GM18502 (cell line): ENCODE results near the gene USP28.
A peak's percentile ranks its signal among the peaks of the same experiment; 100 is the strongest.
"Not testable (repeated sequence)": the region's sequence is repeated elsewhere in the genome, so short reads cannot be mapped to it uniquely, and the experiment has no call there.

Experiments used
- ATAC-seq: cut with Tn5 transposase; IDR thresholded peaks from one replicate; pipeline ENCODE4 v1.9.1; 2021; ENCODE audit warnings: mild to moderate bottlenecking; ENCODE audit not compliant: unreplicated experiment, poor library complexity

USP28 gene, protein sequence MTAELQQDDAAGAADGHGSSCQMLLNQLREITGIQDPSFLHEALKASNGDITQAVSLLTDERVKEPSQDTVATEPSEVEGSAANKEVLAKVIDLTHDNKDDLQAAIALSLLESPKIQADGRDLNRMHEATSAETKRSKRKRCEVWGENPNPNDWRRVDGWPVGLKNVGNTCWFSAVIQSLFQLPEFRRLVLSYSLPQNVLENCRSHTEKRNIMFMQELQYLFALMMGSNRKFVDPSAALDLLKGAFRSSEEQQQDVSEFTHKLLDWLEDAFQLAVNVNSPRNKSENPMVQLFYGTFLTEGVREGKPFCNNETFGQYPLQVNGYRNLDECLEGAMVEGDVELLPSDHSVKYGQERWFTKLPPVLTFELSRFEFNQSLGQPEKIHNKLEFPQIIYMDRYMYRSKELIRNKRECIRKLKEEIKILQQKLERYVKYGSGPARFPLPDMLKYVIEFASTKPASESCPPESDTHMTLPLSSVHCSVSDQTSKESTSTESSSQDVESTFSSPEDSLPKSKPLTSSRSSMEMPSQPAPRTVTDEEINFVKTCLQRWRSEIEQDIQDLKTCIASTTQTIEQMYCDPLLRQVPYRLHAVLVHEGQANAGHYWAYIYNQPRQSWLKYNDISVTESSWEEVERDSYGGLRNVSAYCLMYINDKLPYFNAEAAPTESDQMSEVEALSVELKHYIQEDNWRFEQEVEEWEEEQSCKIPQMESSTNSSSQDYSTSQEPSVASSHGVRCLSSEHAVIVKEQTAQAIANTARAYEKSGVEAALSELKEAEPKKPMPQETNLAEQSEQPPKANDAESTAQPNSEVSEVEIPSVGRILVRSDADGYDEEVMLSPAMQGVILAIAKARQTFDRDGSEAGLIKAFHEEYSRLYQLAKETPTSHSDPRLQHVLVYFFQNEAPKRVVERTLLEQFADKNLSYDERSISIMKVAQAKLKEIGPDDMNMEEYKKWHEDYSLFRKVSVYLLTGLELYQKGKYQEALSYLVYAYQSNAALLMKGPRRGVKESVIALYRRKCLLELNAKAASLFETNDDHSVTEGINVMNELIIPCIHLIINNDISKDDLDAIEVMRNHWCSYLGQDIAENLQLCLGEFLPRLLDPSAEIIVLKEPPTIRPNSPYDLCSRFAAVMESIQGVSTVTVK

DNA sequence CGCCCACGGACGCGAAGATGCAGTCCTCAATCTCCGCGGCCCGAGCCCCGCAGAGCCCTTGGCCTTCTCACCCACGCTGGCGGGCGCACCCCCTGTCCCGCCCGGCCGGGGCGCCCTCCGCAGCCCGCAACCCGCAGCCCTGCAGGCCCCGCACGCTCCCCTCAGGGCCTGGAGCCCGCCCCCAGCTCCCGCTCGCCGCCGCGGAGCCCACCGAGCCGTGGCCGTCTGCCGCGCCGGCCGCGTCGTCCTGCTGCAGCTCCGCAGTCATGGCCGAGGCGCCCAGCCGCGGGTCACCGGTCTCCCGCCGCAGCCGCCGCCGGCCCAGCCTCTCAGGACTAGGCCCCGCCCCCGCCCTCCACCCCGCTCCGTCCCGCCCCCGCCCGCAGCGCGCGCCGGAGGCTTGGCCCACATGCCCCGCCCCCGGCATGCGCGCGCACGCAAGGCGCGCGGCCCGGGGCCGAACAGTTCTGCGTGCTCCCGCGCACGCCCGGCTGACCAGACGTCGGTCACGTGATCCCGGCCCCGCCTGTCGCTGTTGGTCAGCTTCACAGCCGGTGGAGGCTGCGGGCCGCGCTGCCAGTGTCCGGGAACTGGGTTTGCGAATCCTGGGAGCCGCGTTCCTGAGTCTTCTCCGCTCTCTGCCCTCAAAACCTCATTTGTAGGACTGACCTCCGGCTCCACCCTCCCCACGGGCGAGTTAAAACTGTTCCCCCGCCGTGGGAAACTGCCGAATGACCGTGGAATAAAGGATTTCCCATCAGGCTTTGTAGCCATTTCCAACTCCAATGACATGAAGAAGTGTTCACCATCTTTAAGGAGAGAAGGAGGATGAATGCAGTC is at the start of gene USP28:
Gene USP28 (minus strand): TSS at position 339 of the 840 bp plus-strand sequence. CDS start 71 bp downstream, at position 268.
- peak; percentile 84 for ATAC-seq

DNA sequence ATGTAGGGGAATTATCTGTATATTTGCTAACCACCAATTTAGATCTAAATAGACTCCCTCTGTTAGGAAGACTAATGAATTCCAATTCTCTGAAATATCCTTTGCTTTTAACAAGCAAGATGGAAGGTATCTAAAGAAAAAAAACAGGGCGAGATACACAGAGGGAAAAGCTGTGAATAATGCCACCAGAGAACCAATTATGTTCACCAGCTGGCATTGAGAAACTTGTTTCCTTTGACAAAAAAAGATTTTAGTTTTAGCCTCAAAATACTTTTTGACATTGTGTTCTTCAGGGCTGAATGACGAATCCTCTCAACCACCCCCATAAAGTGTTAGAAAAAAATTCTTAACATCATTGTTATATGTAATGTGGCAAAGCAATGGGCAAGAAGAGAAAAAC is 48.2 kb upstream of the USP28 start:
- ATAC-seq = no peak

DNA sequence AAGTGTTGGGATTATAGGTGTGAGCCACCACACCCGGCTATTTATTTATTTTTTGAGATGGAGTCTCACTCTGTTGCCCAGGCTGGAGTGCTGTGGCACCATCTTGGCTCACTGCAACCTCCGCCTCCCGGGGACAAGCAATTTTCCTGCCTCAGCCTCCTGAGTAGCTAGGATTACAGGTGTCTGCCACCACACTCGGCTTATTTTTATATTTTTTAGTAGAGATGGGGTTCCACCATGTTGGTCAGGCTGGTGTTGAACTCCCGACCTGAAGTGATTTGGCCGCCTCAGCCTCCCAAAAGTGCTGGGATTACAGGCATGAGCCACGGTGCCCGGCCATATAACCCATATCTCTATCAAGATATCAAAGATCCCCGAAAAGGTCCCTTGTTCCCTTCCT is 36.1 kb upstream of the USP28 start:
- ATAC-seq = not testable (repeated sequence)

DNA sequence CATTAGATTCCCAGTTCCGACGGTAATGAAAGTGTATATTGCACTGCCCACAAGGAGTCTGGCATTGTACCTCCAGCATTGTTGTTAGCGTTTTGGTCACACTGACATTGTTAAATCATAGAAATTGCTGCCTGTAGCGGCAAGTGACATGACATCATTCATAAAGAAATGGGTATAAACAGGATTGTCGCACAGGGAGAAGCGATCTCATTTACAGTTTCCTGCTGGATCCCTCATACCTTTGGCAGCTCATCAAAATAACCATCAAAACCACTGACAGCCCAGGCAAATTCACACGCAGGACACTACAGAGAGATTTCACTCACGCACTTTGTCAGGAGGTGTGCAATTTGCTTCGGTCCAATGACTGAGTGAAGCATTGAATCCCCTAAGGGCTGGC is 32.7 kb upstream of the USP28 start:
- ATAC-seq = no peak

DNA sequence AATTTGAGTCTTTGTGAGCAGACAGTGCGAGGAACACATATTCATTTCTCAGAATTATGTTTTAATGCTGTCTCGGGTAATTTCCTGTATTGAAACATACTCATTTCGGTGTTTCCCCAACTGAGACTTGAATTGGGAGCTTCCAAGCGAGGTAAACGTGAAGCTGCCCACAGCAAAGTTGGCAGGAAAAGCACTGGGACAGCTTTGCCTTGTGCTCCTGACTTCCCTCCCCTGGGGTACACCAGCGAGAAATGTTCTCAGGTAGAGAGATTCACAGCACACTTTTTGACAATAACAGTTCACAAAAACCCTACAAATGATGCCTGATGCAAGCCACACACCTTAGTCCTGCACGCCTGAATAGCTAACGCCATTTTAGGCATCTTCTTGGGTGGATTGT is 32.3 kb upstream of the USP28 start:
- no peak for ATAC-seq

DNA sequence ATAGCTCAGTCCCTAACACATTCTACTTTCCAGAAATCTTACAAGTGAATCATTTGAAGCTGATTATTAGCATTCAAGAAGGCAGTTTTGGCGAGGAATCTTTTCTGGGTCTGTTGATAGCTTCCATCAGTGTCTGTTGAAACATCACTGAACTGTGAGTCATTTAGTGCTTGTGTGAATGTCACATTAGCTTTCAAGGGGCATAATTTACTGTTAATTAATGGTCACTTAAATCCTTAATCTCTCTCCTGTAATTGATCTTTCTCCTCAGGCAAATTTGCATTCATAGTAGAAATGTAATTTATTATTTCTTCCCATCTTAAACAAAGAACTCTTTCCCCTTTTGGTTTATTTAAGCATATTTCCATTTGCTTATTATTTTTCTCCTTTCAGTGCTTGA is 31.8 kb upstream of the USP28 start:
- ATAC-seq = no peak

DNA sequence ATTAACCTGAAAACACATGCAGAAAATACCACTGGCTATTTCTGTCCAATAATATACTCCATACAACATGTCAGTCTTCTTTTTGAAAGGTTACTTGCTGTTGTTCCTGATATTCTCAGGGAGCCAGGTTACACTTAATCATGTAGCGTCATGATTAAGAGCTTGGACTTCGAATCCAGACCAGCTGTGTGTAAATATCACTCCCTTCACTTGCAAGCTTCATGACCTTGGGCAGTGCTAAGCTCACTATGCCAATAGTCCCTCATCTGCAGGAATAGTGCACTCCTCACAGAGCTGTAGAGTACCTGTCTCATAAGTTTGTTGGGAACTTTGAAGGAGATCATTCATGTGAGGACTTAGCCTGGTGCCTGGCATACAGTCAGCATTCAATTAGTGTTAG is 31.1 kb upstream of the USP28 start:
- no peak for ATAC-seq

DNA sequence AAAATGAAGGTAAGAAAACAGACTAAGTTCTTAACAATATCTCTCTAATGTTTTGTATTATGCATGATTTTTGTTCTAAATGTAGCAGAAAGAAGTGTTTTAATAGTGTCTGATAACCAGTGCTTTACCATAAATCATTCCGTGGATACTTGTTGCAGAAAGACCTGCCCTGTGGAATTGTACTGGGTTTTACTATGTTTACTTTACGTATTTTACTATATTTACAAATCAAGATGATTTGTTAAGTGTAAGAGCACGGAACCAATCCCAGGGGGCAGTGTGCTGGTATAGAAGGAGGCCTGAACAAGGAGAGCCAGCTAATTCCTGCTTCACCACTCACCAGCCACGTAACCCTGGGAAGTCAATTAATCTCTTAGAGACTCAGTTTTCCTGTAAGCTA is 30.7 kb upstream of the USP28 start:
- no peak for ATAC-seq

DNA sequence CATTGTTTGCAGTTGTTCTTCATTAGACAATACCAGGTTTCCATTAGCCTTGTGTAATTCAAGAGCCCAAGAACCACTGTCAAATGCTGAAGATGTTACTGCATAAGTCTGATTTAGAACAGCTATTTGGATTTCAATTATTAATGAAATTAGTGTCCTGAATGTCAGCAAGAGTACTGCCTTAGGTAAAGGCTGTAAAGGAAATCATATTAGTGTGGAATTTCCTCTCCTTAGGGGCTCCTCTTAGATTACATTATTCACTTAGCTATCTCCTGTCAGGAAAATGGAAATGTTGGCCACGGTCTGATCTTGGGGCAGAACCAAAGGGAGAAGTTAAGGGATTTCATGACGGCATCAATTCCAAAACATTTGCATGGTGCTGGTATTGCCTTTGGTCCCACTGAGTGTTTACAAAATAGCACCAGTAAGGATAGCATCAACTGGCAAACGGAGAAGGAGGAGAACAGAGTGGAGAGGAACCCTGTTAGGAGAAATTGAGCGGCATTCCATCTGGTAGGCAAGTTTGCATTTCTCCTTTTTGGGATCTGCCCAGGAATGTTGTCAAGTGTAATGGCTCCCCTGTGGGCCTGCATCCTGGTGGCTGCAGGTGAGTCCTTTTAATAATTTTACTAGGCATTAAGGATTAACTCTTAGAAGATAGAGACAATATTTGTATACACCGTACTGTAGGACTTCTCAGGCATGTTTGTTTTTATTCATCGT is 29.2 kb upstream of the USP28 start, which contains the start of gene HTR3B:
Gene HTR3B (plus strand): TSS at position 418 of the 723 bp plus-strand sequence. CDS start 138 bp downstream, at position 556.
- ATAC-seq = no peak

DNA sequence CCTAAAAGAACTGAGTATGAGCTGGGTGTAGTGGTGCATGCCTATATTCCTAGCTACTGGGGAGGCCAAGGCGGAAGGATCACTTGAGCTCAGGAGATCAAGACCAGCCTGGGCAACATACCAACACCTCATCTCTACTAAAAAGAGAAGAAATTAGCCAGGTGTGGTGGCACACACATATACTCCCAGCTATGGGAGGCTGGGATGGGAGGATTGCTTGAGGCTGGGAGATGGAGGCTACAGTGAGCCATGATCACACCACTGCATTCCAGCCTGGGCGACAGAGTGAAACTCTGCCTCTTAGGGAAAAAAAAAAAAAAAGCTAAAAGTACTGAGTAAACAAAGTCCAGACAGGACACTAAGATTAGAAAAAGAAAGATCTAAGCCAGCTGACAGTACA is 25.8 kb upstream of the USP28 start:
- ATAC-seq = no peak

DNA sequence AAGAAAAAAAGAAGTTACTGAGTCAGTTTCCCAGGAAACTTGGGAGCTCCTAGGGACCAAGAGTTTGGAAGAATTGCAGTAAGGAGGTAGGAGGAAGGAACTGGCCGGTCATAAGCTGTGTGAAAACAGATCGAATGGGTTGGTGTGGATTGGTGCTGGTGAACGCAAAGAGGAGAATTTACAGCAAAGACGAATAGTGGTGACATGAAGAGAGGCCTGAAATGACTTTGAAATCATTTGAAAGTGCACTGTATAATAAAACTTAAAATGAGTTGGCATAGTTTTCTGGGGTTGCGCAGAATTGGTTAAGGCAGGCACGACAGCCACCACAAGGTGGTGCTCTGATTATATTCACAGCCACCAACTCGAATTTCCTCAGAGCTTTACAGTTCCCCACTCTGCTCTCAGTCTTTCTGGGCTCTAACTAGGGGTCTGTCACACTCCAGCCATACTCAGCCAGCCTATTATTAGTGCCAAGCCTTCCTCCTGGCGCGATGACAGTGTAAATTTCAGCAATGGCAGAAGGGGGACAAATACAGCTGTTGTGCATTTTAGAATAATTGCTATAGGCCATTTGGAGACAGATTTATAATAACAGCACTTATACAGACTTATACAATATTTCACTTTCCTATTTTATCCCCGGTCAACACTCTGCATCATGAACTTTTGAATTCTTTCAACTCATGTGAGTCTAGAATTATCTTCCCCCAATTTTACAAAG is 20.9 kb upstream of the USP28 start:
- peak; percentile 47 for ATAC-seq

DNA sequence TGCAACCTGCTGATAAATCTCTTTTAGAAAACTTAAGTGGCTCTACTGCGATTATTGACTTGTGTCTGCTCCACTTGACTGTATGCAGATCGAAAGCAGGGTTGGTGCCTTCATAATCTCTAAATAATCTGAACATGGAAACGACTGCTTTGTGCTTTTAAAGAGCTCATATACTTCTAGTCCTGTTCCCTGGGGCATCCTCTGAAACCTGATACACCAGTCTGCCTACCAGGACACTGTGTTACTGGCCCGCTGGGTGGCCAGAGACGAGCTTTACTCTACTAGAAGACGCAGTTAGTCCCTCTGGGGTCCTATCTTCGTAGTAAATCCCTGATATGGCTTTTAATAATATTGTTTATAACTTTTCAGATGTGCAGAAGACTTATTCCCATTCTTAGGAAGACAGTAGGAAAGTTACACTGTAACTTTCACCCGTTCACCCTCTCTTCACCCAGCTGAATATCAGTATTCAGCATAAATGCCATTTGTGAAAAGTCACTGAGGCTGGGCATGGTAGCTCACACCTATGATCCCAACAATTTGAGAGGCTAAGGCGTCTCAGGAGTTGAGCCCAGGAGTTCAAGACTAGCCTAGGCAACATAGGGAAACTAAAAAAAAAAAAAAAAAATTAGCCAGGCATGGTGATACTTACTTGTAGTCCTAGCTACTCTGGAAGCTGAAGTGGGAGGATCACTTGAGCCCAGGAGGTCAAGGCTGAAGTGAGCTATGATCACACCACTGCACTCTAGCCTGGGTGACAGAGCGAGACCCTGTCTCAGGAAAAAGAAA is 20.2 kb upstream of the USP28 start:
- ATAC-seq = no peak

DNA sequence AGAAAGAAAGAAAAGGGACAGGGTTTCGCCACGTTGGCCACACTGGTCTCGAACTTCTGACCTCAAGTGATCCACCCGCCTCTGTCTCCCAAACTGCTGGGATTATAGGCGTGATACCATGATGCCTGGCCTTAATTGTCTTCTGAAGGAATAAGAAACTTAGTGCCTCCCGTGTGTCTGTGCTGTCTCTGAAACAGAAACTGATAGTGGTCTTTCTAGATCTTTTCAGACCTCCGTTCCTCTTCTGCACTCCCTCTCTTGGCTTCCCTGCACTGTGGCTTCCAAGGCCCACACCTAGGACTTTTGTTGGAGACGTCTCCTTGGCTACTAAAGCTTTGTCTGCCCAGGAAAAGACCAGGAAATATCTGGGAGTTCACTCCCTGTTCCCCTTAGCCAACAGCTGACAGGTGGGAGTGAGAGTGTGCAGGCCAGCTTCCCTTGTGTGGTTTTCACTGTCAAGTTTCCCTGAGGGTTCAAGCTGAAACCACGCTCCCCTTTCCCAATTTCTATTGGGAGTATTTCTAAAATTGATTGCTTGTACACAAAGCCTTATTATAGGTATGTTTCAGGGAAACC is 19.1 kb upstream of the USP28 start:
- peak; percentile 58 for ATAC-seq

DNA sequence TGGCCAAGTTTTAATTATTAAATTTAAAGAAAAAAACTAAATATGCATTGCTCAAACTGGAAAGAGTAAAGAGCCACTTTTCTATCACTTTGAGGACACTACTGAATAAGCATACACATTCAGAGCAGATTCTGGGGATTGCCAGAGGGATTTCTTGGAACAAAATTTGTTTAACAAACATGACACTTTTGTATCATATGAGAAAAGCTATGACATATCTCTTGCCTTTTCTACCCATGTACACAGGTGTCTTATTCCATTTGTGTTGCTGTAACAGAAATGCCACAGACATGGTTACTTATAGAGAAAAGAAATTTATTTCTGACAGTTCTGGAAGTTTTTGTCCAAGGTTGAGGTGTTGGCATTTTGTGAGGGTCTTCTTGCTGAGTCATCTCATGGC is 13.5 kb upstream of the USP28 start:
- ATAC-seq = no peak

DNA sequence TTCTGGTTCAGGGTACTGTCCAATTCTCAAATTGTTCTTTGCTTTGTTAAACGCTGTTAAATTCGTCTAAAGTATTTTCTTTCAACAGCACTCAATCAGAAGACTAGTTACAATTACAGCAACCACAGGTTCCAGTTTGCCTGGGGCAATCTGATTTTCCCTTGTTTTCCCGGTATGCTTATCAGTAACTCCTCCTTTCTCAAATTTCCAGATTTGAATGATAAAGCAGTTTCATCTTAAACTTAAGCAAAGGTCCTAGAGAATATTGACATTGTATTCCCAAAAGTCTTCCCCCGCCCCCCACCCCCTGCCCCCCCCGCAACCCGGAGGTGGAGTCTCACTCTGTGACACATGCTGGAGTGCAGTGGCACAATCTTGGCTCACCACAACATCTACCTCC is 10.5 kb upstream of the USP28 start:
- no peak for ATAC-seq

DNA sequence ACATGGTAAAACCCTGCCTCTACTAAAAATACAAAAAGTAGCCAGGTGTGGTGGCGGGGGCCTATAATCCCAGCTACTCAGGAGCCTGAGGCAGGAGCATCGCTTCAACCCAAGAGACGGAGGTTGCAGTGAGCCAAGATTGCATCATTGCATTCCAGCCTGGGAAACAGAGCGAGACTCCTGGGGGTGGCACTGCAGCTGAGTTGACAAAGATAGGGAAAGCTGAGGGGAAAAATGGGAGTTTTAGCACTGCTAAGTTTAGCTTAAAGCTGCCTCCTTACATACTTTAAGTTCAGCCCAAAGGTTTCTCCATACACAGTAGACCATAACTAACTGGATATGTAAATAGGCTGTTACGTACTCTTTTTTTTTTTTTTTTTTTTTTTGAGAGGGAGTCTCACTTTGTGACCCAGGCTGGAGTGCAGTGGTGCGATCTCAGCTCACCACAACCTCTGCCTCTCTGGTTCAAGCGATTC is 9.0 kb upstream of the USP28 start:
- no peak for ATAC-seq

DNA sequence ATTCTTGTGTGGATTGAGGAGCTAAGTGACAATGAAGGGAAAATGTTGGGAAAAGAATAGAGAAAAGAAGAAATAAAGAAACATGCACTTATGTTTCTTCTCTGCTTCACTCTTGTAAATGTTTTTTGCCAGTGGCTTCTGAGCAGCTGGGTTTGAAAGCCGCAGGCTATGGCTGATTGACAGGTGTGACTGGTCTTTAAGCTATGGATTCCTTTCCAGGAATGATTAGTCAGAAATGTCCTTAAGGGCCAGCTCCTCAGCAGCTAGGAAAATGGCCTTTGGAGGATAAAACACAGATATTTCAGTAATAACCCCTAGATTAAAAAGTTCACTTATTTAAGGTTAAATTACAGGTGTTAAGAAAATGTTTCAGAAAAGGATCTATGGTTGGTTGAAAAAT is 6.5 kb upstream of the USP28 start:
- ATAC-seq = no peak
